Germinal center (tissue), 1 donor: Measurements from ENCODE around the gene FAM168A.

Experiments
- DNase-seq: peaks from one replicate; pipeline ENCODE4 v3.0.0; 2012; ENCODE audit warnings: mixed read lengths, low spot score

Gene FAM168A

DNA sequence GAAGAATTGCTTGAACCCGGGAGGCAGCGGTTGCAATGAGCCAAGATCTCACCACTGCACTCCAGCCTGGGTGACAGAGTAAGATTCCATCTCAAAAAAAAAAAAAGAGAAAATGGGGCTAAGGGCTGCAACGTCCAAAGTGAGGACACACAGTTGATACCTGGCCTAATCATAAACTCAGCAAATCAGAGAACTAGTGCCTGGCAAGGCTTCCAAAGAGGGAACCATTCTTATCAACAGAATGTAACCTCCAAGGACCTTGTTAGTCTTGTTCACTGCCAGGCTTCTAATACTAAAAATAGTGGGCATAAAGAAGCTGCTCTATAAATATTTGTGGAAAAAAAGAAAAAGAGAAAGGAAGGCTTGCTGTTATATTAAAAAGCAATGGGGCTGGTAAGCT, 42.3 kb downstream of the FAM168A start:
- no peak for DNase-seq

DNA sequence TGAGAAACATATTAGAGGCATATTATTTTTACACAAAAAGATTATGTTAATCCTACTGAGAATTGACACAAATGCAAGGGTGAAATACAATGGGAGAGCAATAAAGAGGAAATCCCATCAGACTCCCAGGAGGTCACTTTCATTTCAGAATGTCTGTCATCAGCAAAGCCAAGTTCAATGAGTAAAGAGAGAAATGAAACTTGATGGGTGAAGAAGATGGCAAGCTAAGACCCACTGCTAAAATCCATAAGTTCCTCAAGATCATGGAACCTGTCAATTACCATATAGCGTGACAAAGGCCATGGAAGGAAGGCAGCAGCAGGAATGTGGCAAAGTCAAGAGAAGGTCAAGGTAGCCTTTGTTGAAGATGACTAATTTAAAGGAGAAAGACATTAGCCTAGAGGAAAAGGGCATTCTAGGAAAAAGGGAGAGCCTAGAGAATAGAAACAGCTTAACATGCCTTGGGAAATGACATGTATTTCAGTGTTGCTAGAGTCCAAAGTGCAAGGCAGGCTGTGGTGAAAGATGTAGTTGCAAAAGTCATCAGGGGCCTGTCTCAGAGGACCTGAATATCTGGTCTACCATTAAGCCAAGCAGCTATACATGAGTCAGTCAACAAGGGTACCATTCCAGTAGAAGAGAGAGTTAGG, 43.1 kb downstream of the FAM168A start:
- DNase-seq: no peak

- no peak for DNase-seq
Measured at GRCh38 chr11:73553266-73553665, 44.6 kb downstream of the FAM168A start.

GRCh38 chr11:73551677-73552076, 46.2 kb downstream of the FAM168A start:
- DNase-seq: no peak

GRCh38 chr11:73549376-73549775, 48.5 kb downstream of the FAM168A start:
- DNase-seq: no peak

GRCh38 chr11:73547706-73548595, 50.0 kb downstream of the FAM168A start:
- no peak for DNase-seq

GRCh38 chr11:73542175-73542574, 55.7 kb downstream of the FAM168A start:
- DNase-seq: no peak

- DNase-seq: no peak
Measured at GRCh38 chr11:73539506-73540084, 58.3 kb downstream of the FAM168A start.

DNA sequence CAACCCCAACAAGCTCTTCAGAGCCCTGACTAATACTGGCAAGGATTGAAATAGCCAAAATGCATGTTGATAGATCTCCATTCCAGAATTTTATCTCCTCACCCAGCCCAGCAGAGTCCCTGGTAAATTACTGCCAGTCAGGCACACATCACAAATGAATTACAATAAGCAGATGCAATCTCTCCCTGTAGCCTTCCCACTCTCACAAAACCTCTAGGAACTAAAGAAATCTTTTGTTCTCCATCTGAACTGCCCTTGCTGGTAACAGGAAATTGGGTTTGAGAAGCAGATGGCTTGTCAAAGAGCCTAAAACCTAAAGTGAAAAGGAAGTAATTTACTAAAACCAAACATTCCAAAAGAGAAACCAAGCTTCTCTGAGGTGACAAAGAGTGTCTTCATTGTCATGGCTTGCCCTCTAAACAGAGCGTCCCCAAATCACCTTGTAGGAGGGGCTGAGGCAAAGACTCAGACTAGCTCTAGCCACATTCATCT, 59.5 kb downstream of the FAM168A start:
- DNase-seq: peak; percentile 26

DNA sequence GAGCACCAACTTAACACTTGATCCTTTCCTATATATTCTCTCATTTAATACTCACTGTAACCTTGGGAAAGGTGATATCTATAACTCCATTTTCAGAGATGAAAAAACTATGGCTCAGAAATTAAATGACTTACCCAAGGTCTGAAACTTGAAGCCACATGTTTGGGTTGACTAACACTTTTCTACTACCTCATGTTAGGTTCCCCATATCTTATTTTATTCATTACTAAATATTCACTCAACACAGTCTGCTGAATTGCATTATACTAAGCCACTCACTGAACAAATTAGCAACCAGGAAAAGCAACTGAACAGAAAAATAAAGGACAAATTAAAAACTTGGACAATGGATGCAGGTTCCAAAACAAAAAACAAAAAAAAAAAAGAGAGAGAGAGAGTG, 59.9 kb downstream of the FAM168A start:
- DNase-seq: no peak

GRCh38 chr11:73536961-73537360, 61.0 kb downstream of the FAM168A start:
- DNase-seq: no peak

- no peak for DNase-seq
Measured at GRCh38 chr11:73532310-73532709, 65.6 kb downstream of the FAM168A start.

- no peak for DNase-seq
Measured at GRCh38 chr11:73531386-73531785, 66.5 kb downstream of the FAM168A start.

DNA sequence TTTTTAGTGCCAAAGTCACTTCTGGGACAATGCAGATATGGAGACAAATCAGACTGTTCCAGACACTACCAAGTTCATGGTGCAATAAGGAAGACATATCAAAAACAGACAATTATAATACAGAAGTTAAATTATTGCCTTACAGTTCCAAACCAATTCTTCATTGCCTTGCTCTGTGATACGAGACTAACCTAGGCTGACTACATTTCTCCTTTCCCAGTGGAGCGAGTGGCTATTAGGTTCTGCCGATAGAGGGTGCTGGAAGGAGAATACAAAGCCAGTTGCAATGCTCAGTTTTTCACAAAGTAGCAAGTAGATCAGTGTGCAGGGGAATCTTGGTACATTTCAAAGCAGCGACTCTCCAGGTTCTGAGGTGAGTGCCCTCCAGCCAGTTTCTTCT, 67.8 kb downstream of the FAM168A start:
- no peak for DNase-seq

- no peak for DNase-seq
Measured at GRCh38 chr11:73529204-73529530, 68.7 kb downstream of the FAM168A start.

- DNase-seq: no peak
Measured at GRCh38 chr11:73528483-73529203, 69.3 kb downstream of the FAM168A start.

DNA sequence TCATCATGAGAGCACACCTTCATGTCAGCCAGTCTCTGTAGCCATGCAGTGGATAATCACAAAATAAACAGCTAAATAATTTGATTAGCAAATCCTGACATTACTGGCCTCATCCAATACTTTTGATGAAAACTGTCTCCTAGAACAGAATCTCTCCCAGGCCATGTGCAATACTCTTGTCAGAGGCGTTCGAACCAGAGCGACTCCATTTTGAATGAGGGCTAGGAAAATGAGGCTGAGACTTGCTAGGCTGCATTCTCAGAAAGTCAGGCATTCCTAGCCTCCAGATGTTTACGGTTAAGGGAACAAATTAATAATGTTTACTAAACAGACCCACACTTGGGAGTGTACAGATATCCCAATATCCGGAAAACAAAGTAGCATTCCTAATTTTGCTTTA, 69.9 kb downstream of the FAM168A start:
- DNase-seq: no peak

GRCh38 chr11:73525611-73526010, 72.3 kb downstream of the FAM168A start:
- no peak for DNase-seq

DNA sequence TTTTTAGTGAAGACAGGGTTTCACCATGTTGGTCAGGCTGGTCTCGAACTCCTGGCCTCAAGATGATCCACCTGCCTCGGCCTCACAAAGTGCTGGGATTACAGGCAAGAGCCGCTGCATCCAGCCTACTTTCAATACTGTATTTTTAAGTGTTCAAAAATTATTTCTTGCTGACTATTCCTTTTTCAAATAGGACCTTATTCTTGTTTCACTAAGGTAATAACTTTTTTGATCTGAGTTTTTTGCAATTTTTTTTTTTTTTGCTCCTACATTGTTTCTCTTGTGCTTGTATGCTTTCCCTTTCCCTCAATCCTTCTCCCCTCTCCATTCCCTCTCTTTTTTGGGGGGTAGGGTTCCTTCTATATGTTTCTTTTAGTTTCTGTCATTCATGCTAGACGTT, 73.1 kb downstream of the FAM168A start:
- DNase-seq: no peak

GRCh38 chr11:73521621-73522020, 76.3 kb downstream of the FAM168A start:
- no peak for DNase-seq

- DNase-seq: peak; percentile 18
Measured at GRCh38 chr11:73520353-73521061, 77.4 kb downstream of the FAM168A start.

DNA sequence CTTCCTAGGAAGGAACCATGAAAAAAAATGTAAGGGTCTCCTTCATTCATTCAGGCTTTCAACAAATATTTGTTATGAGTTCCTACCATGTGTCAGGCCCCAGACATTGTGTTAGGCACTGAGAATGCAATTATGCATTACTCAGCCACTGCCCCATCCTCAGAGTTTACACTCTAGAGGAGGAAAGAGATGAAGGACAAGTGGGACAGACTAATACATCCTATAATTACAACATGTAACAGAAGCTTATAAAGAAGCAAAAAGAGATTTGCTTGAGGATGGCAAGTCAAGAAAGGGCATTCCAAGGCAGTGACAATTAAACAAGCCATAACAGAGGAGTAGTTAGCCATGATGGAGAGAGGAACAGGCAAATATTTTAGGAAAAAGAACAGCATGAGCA, 78.6 kb downstream of the FAM168A start:
- DNase-seq: no peak
